Fibroblast of mammary gland (primary cell): ENCODE data around the gene BRPF3.

ENCODE experiments used
- DNase-seq: peaks from one replicate; pipeline ENCODE4 v3.0.0-alpha.2; 2010; ENCODE audit warnings: low read depth
- H3K4me3 ChIP-seq: 2 replicates; pipeline ENCODE4 v1.5.1; 2011; ENCODE audit warnings: low read depth, mild to moderate bottlenecking, low read length, moderate library complexity; ENCODE audit not compliant: control insufficient read depth
- CTCF ChIP-seq: conservative IDR thresholded peaks from 2 replicates; pipeline ENCODE4 v1.5.1; 2011; ENCODE audit warnings: low read depth, low read length, inconsistent platforms; ENCODE audit not compliant: control insufficient read depth, insufficient read depth

The BRPF3 gene

GRCh38 chr6:36269834-36270705 lies 73.5 kb downstream of the BRPF3 start, which contains the start of gene PNPLA1:
Gene PNPLA1, plus strand, starts transcription at chr6:36270060. Its CDS starts 400 bp downstream, at chr6:36270460.
- TF ChIP-seq CTCF: no peak
- no peak within 1 kb of the TSS for H3K4me3 ChIP-seq
- no peak for DNase-seq

- DNase-seq: no peak
- TF ChIP-seq CTCF: no peak
- H3K4me3 ChIP-seq: no peak overlapping the region
These were observed 75.7 kb downstream of the BRPF3 start for GRCh38 chr6:36272234-36272633.

- H3K4me3 ChIP-seq: no peak overlapping the region
- no peak for TF ChIP-seq CTCF
- no peak for DNase-seq
These were observed 76.5 kb downstream of the BRPF3 start for GRCh38 chr6:36273067-36273466.

GRCh38 chr6:36273802-36274514 lies 77.4 kb downstream of the BRPF3 start:
- DNase-seq: no peak
- TF ChIP-seq CTCF: no peak
- H3K4me3 ChIP-seq: no peak overlapping the region

GRCh38 chr6:36276581-36277536 lies 80.3 kb downstream of the BRPF3 start:
- H3K4me3 ChIP-seq: no peak overlapping the region
- no peak for DNase-seq
- TF ChIP-seq CTCF: no peak

- no peak for TF ChIP-seq CTCF
- no peak overlapping the region for H3K4me3 ChIP-seq
- DNase-seq: no peak
These were observed 81.5 kb downstream of the BRPF3 start for GRCh38 chr6:36277946-36278470.
